Smooth muscle cell (in vitro differentiated cells): Measurements from ENCODE around the gene POFUT1. TPM values are rescaled to one million over a fixed set of nuclear protein-coding genes. Genes with fewer than 3 reads are reported as not detected.

Source experiments
- DNase-seq: peaks from one replicate; lab custom pipeline; 2025; ENCODE audit not compliant: unreplicated experiment; lab: John Stamatoyannopoulos, UW
- H2AFZ ChIP-seq: fragments of 200-600 bp; sonication (generic); 2 replicates; pipeline ENCODE4 v1.6.0; 2016; ENCODE audit warnings: antibody characterized with exemption, low read depth, mild to moderate bottlenecking
- H3F3A ChIP-seq: fragments of 200-600 bp; sonication (generic); 2 replicates; pipeline ENCODE4 v1.6.0; 2017; ENCODE audit warnings: antibody characterized with exemption, low read depth
- H3K27ac ChIP-seq: fragments of 200-600 bp; sonication (generic); 2 replicates; pipeline ENCODE4 v1.5.1; 2016; ENCODE audit warnings: low read depth, mild to moderate bottlenecking
- H3K27me3 ChIP-seq: fragments of 200-600 bp; sonication (generic); 2 replicates; pipeline ENCODE4 v1.6.1; 2016; ENCODE audit warnings: low read depth, mild to moderate bottlenecking
- H3K36me3 ChIP-seq: fragments of 200-600 bp; sonication (generic); 2 replicates; pipeline ENCODE4 v1.5.1; 2016; ENCODE audit warnings: low read depth
- H3K4me1 ChIP-seq: fragments of 200-600 bp; sonication (generic); 2 replicates; pipeline ENCODE4 v1.5.1; 2016; ENCODE audit warnings: low read depth
- H3K4me2 ChIP-seq: fragments of 200-600 bp; sonication (generic); 2 replicates; pipeline ENCODE4 v1.6.0; 2016; ENCODE audit warnings: mild to moderate bottlenecking
- H3K4me3 ChIP-seq: fragments of 200-600 bp; sonication (generic); 2 replicates; pipeline ENCODE4 v1.5.1; 2016; ENCODE audit warnings: mild to moderate bottlenecking
- H3K79me2 ChIP-seq: fragments of 200-600 bp; sonication (generic); 2 replicates; pipeline ENCODE4 v1.6.0; 2016; ENCODE audit warnings: low read depth, mild to moderate bottlenecking
- H3K9ac ChIP-seq: fragments of 200-600 bp; sonication (generic); 2 replicates; pipeline ENCODE4 v1.6.0; 2016; ENCODE audit warnings: low read depth
- H3K9me3 ChIP-seq: fragments of 200-600 bp; sonication (generic); replicated peaks from 2 replicates; pipeline ENCODE4 v1.5.1; 2016; ENCODE audit warnings: low read depth
- H4K20me1 ChIP-seq: fragments of 200-600 bp; sonication (generic); 2 replicates; pipeline ENCODE4 v1.6.0; 2016; ENCODE audit warnings: low read depth
- CTCF ChIP-seq: fragments of 200-600 bp; sonication (generic); IDR thresholded peaks from 2 replicates; pipeline ENCODE4 v1.5.1; 2017; ENCODE audit warnings: borderline replicate concordance, mild to moderate bottlenecking, antibody characterized with exemption; ENCODE audit not compliant: insufficient read depth, poor library complexity, severe bottlenecking
- WGBS: methylation state at CpG from one replicate; pipeline ENCODE4 v1.1.7; 2016; ENCODE audit warnings: low lambda C conversion rate; 5-methylcytosine and 5-hydroxymethylcytosine counted together
- polyA plus RNA-seq: library from polyadenylated mRNA; unstranded; fragments of >200 nt; fragmentation: Nextera tagmentation; extraction: Ambion mirVana; gene quantifications from 2 replicates; pipeline ENCODE4 v1.2.1, GENCODE V29; 2016
- total RNA-seq: library from RNA; depleted of rRNA; stranded (reverse); fragments of >200 nt; gene quantifications from 2 replicates; pipeline ENCODE4 v1.2.3, GENCODE V29; 2014

The POFUT1 gene
- total and polyA plus RNA-seq, 2 experiments from 2014 or later, result 44.3 to 45.0 TPM

- WGBS, result 5% methylated on average over 40 of the region's 40 CpGs
- Histone ChIP-seq H3K9ac (peak overlapping the region; percentile 94), H3K36me3 (no peaks in the 10 kb centered on the region), H3K4me1 (peaks cover 29% of the 10 kb centered on the region), H4K20me1 (peaks cover 44% of the 10 kb centered on the region), H3K27me3 (no peaks in the 10 kb centered on the region), H2AFZ (peak overlapping the region; percentile 35), H3K4me2 (peak overlapping the region; percentile 89), H3F3A (peaks cover 12% of the 10 kb centered on the region), H3K4me3 (peak overlapping the region; percentile 75), H3K9me3 (no peaks in the 10 kb centered on the region), H3K79me2 (peaks cover 71% of the 10 kb centered on the region), H3K27ac (peak overlapping the region; percentile 91)
- DNase-seq, result no peak
- no peak for TF ChIP-seq CTCF
These were observed 687 bp upstream of the POFUT1 start for GRCh38 chr20:32206760-32207625.

- no peak overlapping the region for H2AFZ ChIP-seq
- no peak for DNase-seq
- H3K79me2 ChIP-seq, result peaks cover 55% of the 10 kb centered on the region
These were observed 947 bp downstream of the POFUT1 start for GRCh38 chr20:32208499-32209154.

GRCh38 chr20:32209850-32210605, 2.3 kb downstream of the POFUT1 start:
- Histone ChIP-seq H3K4me1 (peaks cover 14% of the 10 kb centered on the region), H3K4me3 (no peak overlapping the region), H3K9me3 (no peaks in the 10 kb centered on the region), H3F3A (peaks cover 12% of the 10 kb centered on the region), H3K79me2 (peaks cover 44% of the 10 kb centered on the region), H3K4me2 (no peak overlapping the region), H2AFZ (no peak overlapping the region), H3K36me3 (peaks cover under 1% of the 10 kb centered on the region), H3K9ac (no peak overlapping the region), H3K27me3 (no peaks in the 10 kb centered on the region), H4K20me1 (peaks cover 19% of the 10 kb centered on the region), H3K27ac (no peak overlapping the region)
- WGBS, result 91% methylated on average over 9 of the region's 9 CpGs
- no peak for DNase-seq
- no peak for TF ChIP-seq CTCF

More at GRCh38 chr20:32208499-32209154, 947 bp downstream of the POFUT1 start:
- no peaks in the 10 kb centered on the region for H3K9me3 ChIP-seq
- H4K20me1 ChIP-seq, result peaks cover 28% of the 10 kb centered on the region
- 87% methylated on average over 13 of the region's 13 CpGs for WGBS
- H3K36me3 ChIP-seq, result no peaks in the 10 kb centered on the region
- TF ChIP-seq CTCF, result no peak
- H3K27ac ChIP-seq, result peak overlapping the region; percentile 6
- H3K4me1 ChIP-seq, result peaks cover 28% of the 10 kb centered on the region
- H3K9ac ChIP-seq, result peak overlapping the region; percentile 94
- peak overlapping the region; percentile 75 for H3K4me3 ChIP-seq
- peak overlapping the region; percentile 89 for H3K4me2 ChIP-seq
- H3F3A ChIP-seq, result peaks cover 12% of the 10 kb centered on the region
- H3K27me3 ChIP-seq, result no peaks in the 10 kb centered on the region
